ENCODE measurements around the gene SORL1-AS1.
A peak's percentile ranks its signal among the peaks of the same experiment; 100 is the strongest.

The SORL1-AS1 gene

DNA sequence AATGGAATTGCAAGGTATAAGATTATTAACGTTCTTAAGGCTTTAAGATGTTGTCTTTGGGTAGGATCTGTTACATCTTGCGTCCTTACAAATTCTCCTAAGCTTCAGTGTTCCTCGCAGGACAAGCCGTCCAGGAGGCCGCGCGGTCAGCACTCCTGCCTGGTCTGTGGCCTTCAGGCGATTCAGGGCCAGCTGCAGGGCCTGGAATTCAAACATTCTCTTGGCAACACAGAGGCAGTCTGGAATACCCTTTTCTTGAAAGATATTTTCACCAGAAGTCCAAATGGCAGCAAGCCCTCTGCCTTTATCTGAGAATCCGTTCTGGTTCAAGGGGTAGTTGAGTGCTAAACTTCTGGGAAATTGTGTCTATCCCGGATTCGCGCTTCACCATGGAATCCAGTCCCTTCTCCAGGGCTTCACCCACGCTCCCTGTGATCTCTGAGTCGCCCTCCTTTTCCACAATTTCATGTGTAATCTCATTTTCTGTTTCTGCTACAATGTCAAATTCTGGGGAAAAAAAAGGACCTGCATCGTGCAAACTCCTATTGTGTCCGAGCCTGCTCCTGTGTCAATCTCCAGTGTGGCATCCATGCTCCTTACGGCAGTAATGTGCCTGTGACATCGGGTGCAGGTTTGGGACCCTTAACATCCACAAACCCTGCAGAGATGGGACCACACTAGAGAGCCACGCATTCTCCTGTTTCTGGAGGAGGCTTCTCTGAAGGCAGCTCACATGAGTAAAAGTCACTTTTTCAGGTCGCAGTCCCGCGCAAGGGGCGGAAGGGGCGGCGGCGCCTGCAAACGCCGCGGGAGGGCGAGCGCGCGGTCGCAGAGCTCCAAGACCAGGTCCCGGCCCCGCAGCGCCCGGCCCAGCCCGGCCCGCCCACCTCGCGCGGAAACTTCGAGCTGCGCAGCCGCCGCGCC lies 26.0 kb downstream of the SORL1-AS1 start:
- Histone ChIP-seq H3K9ac (ENCODE audit: insufficient read depth in 1 of 2, low read length in 2 of 2) (no peak overlapping the region), H3K27ac (ENCODE audit: low read depth in 1 of 2, low read length in 1 of 2) (no peak overlapping the region), H3K36me3 (ENCODE audit: control insufficient read depth in 4 of 4, insufficient read depth in 4 of 4, low read length in 4 of 4) (no peaks in the 10 kb centered on the region), H3K27me3 (ENCODE audit: control insufficient read depth in 3 of 3, insufficient read depth in 3 of 3, low read length in 2 of 3) (peaks cover 0 to 3% (median 0%) of the 10 kb centered on the region in 3 donors), H3K4me3 (no peak overlapping the region), H3K4me1 (ENCODE audit: control insufficient read depth in 5 of 5, insufficient read depth in 5 of 5, low read length in 5 of 5) (peaks cover 0 to 9% (median 4%) of the 10 kb centered on the region in 5 donors), H3K9me3 (ENCODE audit: control insufficient read depth in 4 of 4, insufficient read depth in 3 of 4, low read length in 3 of 4) (peaks cover 0 to 1% (median 0%) of the 10 kb centered on the region in 4 donors)
- TF ChIP-seq, protein P1, sequence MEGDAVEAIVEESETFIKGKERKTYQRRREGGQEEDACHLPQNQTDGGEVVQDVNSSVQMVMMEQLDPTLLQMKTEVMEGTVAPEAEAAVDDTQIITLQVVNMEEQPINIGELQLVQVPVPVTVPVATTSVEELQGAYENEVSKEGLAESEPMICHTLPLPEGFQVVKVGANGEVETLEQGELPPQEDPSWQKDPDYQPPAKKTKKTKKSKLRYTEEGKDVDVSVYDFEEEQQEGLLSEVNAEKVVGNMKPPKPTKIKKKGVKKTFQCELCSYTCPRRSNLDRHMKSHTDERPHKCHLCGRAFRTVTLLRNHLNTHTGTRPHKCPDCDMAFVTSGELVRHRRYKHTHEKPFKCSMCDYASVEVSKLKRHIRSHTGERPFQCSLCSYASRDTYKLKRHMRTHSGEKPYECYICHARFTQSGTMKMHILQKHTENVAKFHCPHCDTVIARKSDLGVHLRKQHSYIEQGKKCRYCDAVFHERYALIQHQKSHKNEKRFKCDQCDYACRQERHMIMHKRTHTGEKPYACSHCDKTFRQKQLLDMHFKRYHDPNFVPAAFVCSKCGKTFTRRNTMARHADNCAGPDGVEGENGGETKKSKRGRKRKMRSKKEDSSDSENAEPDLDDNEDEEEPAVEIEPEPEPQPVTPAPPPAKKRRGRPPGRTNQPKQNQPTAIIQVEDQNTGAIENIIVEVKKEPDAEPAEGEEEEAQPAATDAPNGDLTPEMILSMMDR (IDR thresholded peaks at IDR 0.05; ENCODE audit: control extremely low read depth, extremely low read depth) = no peak
- no peak for ATAC-seq (ENCODE audit: insufficient read depth, low FRiP score)
- 28 to 30% methylated on average over 48 of the region's 48 CpGs for WGBS, 2 donors
- DNase-seq = peak in 2 of 3 donors; percentile 41 to 59

- ATAC-seq (ENCODE audit: insufficient read depth, low FRiP score) = no peak
- Histone ChIP-seq H3K27me3 (ENCODE audit: control insufficient read depth in 3 of 3, insufficient read depth in 3 of 3, low read length in 2 of 3) (peaks cover 0 to 3% (median 0%) of the 10 kb centered on the region in 3 donors), H3K36me3 (ENCODE audit: control insufficient read depth in 4 of 4, insufficient read depth in 4 of 4, low read length in 4 of 4) (no peaks in the 10 kb centered on the region), H3K9me3 (ENCODE audit: control insufficient read depth in 4 of 4, insufficient read depth in 3 of 4, low read length in 3 of 4) (peaks cover 0 to 1% (median 0%) of the 10 kb centered on the region in 4 donors), H3K9ac (ENCODE audit: insufficient read depth in 1 of 2, low read length in 2 of 2) (no peak overlapping the region), H3K4me1 (ENCODE audit: control insufficient read depth in 5 of 5, insufficient read depth in 5 of 5, low read length in 5 of 5) (peaks cover 0 to 9% (median 4%) of the 10 kb centered on the region in 5 donors), H3K27ac (ENCODE audit: low read depth in 1 of 2, low read length in 1 of 2) (no peak overlapping the region), H3K4me3 (no peak overlapping the region)
- 95 to 97% methylated on average over 5 of the region's 5 CpGs for WGBS, 2 donors
- DNase-seq = no peak
- TF ChIP-seq, protein P1 (IDR thresholded peaks at IDR 0.05; ENCODE audit: control extremely low read depth, extremely low read depth) = no peak
Measured at GRCh38 chr11:121425828-121426227, 26.9 kb downstream of the SORL1-AS1 start.

- peaks cover 0 to 3% (median 0%) of the 10 kb centered on the region in 3 donors for H3K27me3 ChIP-seq (ENCODE audit: control insufficient read depth in 3 of 3, insufficient read depth in 3 of 3, low read length in 2 of 3)
- no peak overlapping the region for H3K4me3 ChIP-seq
- 36 to 38% methylated on average over 4 of the region's 4 CpGs for WGBS, 2 donors
- H3K4me1 ChIP-seq (ENCODE audit: control insufficient read depth in 5 of 5, insufficient read depth in 5 of 5, low read length in 5 of 5) = peaks cover 0 to 30% (median 7%) of the 10 kb centered on the region in 5 donors
- no peaks in the 10 kb centered on the region for H3K9me3 ChIP-seq (ENCODE audit: control insufficient read depth in 4 of 4, insufficient read depth in 3 of 4, low read length in 3 of 4)
- H3K27ac ChIP-seq (ENCODE audit: low read depth in 1 of 2, low read length in 1 of 2) = no peak overlapping the region
- TF ChIP-seq, protein P1 (IDR thresholded peaks at IDR 0.05; ENCODE audit: control extremely low read depth, extremely low read depth) = no peak
- H3K36me3 ChIP-seq (ENCODE audit: control insufficient read depth in 4 of 4, insufficient read depth in 4 of 4, low read length in 4 of 4) = no peaks in the 10 kb centered on the region
- ATAC-seq (ENCODE audit: insufficient read depth, low FRiP score) (no peak), DNase-seq (no peak)
- H3K9ac ChIP-seq (ENCODE audit: insufficient read depth in 1 of 2, low read length in 2 of 2) = no peak overlapping the region
Measured at GRCh38 chr11:121422675-121423074, 30.1 kb downstream of the SORL1-AS1 start.
